DOHH2 (cell line): ENCODE measurements around the gene EIF4E2.

ENCODE experiments used
- H3F3A ChIP-seq: fragments of 200-600 bp; sonication (generic), shearing (Covaris generic); 2 replicates; pipeline ENCODE4 v1.6.0; 2016; ENCODE audit warnings: antibody characterized with exemption, mild to moderate bottlenecking; ENCODE audit not compliant: control insufficient read depth, insufficient read depth
- H3K27ac ChIP-seq: fragments of 200-600 bp; sonication (generic); 2 replicates; pipeline ENCODE4 v1.5.1; 2014; ENCODE audit warnings: low read depth, mild to moderate bottlenecking, low read length, moderate library complexity
- H3K27me3 ChIP-seq: fragments of 200-600 bp; sonication (generic); 2 replicates; pipeline ENCODE4 v1.6.1; 2014; ENCODE audit warnings: mild to moderate bottlenecking, low read length, mixed read lengths; ENCODE audit not compliant: control insufficient read depth
- H3K36me3 ChIP-seq: fragments of 200-600 bp; sonication (generic); 2 replicates; pipeline ENCODE4 v1.6.1; 2014; ENCODE audit warnings: mild to moderate bottlenecking, low read length, moderate library complexity, mixed read lengths; ENCODE audit not compliant: control insufficient read depth
- H3K4me1 ChIP-seq: fragments of 200-600 bp; sonication (generic); 2 replicates; pipeline ENCODE4 v1.6.1; 2014; ENCODE audit warnings: mild to moderate bottlenecking, low read length, mixed read lengths; ENCODE audit not compliant: control insufficient read depth
- H3K4me2 ChIP-seq: fragments of 200-600 bp; sonication (generic); 2 replicates; pipeline ENCODE4 v1.6.0; 2014; ENCODE audit warnings: mild to moderate bottlenecking, low read length, moderate library complexity
- H3K4me3 ChIP-seq: fragments of 200-600 bp; sonication (generic); 2 replicates; pipeline ENCODE4 v1.5.1; 2014; ENCODE audit warnings: mild to moderate bottlenecking, low read length, mixed read lengths
- H3K79me2 ChIP-seq: fragments of 200-600 bp; sonication (generic); 2 replicates; pipeline ENCODE4 v1.6.1; 2014; ENCODE audit warnings: mild to moderate bottlenecking, low read length, mixed read lengths; ENCODE audit not compliant: control insufficient read depth
- H3K9me2 ChIP-seq: fragments of 200-600 bp; sonication (generic); replicated peaks from 2 replicates; pipeline ENCODE4 v1.6.1; 2014; ENCODE audit warnings: mild to moderate bottlenecking, low read length, mixed read lengths; ENCODE audit not compliant: control insufficient read depth
- H3K9me3 ChIP-seq: fragments of 200-600 bp; sonication (generic); 2 replicates; pipeline ENCODE4 v1.6.1; 2014; ENCODE audit warnings: antibody characterized with exemption, low read length, mixed read lengths; ENCODE audit not compliant: control insufficient read depth, insufficient read depth
- H4K20me1 ChIP-seq: fragments of 200-600 bp; sonication (generic); 2 replicates; pipeline ENCODE4 v1.6.0; 2014; ENCODE audit warnings: low read depth, mild to moderate bottlenecking, antibody characterized with exemption, low read length, moderate library complexity; ENCODE audit not compliant: control insufficient read depth, insufficient read depth
- CTCF ChIP-seq: fragments of 200-600 bp; sonication (generic); IDR thresholded peaks from one replicate; pipeline ENCODE4 v1.5.1; 2014; ENCODE audit warnings: antibody characterized with exemption, mild to moderate bottlenecking, low read depth, low read length; ENCODE audit not compliant: poor library complexity, severe bottlenecking
- EZH2phosphoT487 ChIP-seq: fragments of 200-600 bp; sonication (generic); IDR thresholded peaks from 2 replicates; pipeline ENCODE4 v1.6.1; 2017; ENCODE audit warnings: borderline replicate concordance, mild to moderate bottlenecking, antibody characterized with exemption, low read length, moderate library complexity, mixed read lengths

Gene EIF4E2

GRCh38 chr2:232537079-232537478, 13.4 kb upstream of the EIF4E2 start:
- H3K4me3 ChIP-seq = no peak overlapping the region
- H3K9me3 ChIP-seq = no peaks in the 10 kb centered on the region
- H3K27ac ChIP-seq = no peak overlapping the region
- H3K36me3 ChIP-seq = no peaks in the 10 kb centered on the region
- peak; percentile 89 for TF ChIP-seq CTCF
- TF ChIP-seq EZH2phosphoT487 = no peak
- H3K4me1 ChIP-seq = peaks cover 43% of the 10 kb centered on the region
- H3F3A ChIP-seq = peaks cover 3% of the 10 kb centered on the region; the same call in 1 of the 2 replicates
- H3K79me2 ChIP-seq = no peaks in the 10 kb centered on the region
- H3K4me2 ChIP-seq = no peak overlapping the region
- no peaks in the 10 kb centered on the region for H4K20me1 ChIP-seq
- no peaks in the 10 kb centered on the region for H3K27me3 ChIP-seq
- H3K9me2 ChIP-seq = no peaks in the 10 kb centered on the region

- Histone ChIP-seq H3K36me3 (no peaks in the 10 kb centered on the region), H3K27me3 (no peaks in the 10 kb centered on the region), H3K9me3 (no peaks in the 10 kb centered on the region), H3K9me2 (no peaks in the 10 kb centered on the region), H3K4me2 (no peak overlapping the region), H3K27ac (no peak overlapping the region), H3K79me2 (no peaks in the 10 kb centered on the region), H3K4me3 (no peak overlapping the region), H4K20me1 (no peaks in the 10 kb centered on the region), H3F3A (peaks cover 3% of the 10 kb centered on the region; the same call in 1 of the 2 replicates), H3K4me1 (peaks cover 39% of the 10 kb centered on the region)
- TF ChIP-seq EZH2phosphoT487 (no peak), CTCF (no peak)
Observed at GRCh38 chr2:232537499-232537898, 13.0 kb upstream of the EIF4E2 start.

- Histone ChIP-seq H3F3A (no peaks in the 10 kb centered on the region; the same call in 1 of the 2 replicates), H3K4me3 (no peak overlapping the region), H4K20me1 (no peaks in the 10 kb centered on the region), H3K27me3 (no peaks in the 10 kb centered on the region), H3K27ac (no peak overlapping the region), H3K9me2 (no peaks in the 10 kb centered on the region), H3K79me2 (no peaks in the 10 kb centered on the region), H3K36me3 (no peaks in the 10 kb centered on the region), H3K4me2 (no peak overlapping the region), H3K4me1 (peaks cover 27% of the 10 kb centered on the region), H3K9me3 (no peaks in the 10 kb centered on the region)
- no peak for TF ChIP-seq CTCF
- TF ChIP-seq EZH2phosphoT487 = no peak
Observed at GRCh38 chr2:232538671-232539070, 11.8 kb upstream of the EIF4E2 start.
